BLaER1 (cell line): ENCODE data around the gene SMYD3.
"Not testable (repeated sequence)": the region's sequence is repeated elsewhere in the genome, so short reads cannot be mapped to it uniquely, and the experiment has no call there.

Experiments used
- H3K27ac ChIP-seq: shearing (Covaris generic); formaldehyde crosslinking; 2 replicates; pipeline ENCODE4 v1.8.1; 2022
- H3K27me3 ChIP-seq: shearing (Covaris generic); formaldehyde crosslinking; 2 replicates; pipeline ENCODE4 v1.8.1; 2022
- H3K36me3 ChIP-seq: shearing (Covaris generic); formaldehyde crosslinking; 2 replicates; pipeline ENCODE4 v1.8.1; 2022
- H3K4me1 ChIP-seq: shearing (Covaris generic); formaldehyde crosslinking; 2 replicates; pipeline ENCODE4 v1.8.1; 2022
- H3K4me2 ChIP-seq: shearing (Covaris generic); formaldehyde crosslinking; 2 replicates; pipeline ENCODE4 v1.8.1; 2022
- H3K4me3 ChIP-seq: shearing (Covaris generic); formaldehyde crosslinking; 2 replicates; pipeline ENCODE4 v1.8.1; 2022
- H3K9ac ChIP-seq: shearing (Covaris generic); formaldehyde crosslinking; 2 replicates; pipeline ENCODE4 v1.8.1; 2022
- H3K9me3 ChIP-seq: shearing (Covaris generic); formaldehyde crosslinking; 2 replicates; pipeline ENCODE4 v1.8.1; 2022
- H4K20me1 ChIP-seq: shearing (Covaris generic); formaldehyde crosslinking; 2 replicates; pipeline ENCODE4 v1.8.1; 2022
- Cebpa-rat ChIP-seq: shearing (Covaris generic); IDR thresholded peaks from 2 replicates; pipeline ENCODE4 v1.8.1; 2022

SMYD3 gene

DNA sequence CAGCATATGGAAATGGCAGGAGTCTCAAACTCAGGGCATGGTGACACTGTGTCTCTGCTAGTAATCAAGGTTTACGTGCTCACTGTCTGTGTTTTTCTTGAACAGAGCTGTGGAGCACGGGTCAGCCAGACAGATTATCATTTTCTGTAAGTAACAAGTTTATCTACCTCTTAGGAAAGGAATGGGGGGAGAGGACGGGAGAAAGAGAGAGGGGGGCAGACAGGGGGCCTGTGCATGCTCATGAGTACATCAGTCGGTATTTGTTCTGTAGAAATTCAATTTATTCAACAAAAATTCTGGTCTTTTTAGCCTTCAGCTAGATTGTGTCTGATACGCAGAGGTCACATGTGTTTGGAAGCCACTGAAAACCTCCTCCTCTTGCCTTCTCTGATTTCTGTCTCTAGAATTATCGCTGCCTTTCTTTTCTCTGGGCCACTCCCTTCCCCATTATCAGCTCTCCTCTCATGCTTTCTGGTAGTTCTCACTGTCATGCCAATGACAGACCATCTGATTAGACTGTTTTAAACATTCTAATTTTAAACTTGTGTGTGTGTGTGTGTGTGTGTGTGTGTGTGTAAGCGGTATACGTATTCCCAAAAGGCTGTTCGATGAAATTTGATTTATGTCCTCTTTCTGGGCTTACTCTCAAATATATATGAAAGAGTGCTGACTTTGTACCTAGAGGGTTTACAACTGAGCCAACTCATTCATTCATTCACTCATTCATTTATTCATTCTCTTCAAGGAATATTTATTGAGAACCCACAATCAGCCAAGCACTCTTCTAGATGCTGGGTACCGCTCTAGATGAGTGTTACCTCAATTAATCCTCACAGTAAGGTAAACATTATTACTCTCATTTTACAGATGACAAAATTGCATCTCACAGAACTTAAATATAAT lies 715.4 kb downstream of the SMYD3 start:
- no peak overlapping the region for H3K4me3 ChIP-seq
- no peak overlapping the region for H3K4me2 ChIP-seq
- H3K27me3 ChIP-seq, result no peaks in the 10 kb centered on the region
- no peaks in the 10 kb centered on the region for H3K4me1 ChIP-seq
- TF ChIP-seq Cebpa-rat, result no peak
- H3K9ac ChIP-seq, result no peak overlapping the region
- no peak overlapping the region for H3K27ac ChIP-seq
- H4K20me1 ChIP-seq, result no peaks in the 10 kb centered on the region
- no peaks in the 10 kb centered on the region for H3K9me3 ChIP-seq
- no peaks in the 10 kb centered on the region for H3K36me3 ChIP-seq

DNA sequence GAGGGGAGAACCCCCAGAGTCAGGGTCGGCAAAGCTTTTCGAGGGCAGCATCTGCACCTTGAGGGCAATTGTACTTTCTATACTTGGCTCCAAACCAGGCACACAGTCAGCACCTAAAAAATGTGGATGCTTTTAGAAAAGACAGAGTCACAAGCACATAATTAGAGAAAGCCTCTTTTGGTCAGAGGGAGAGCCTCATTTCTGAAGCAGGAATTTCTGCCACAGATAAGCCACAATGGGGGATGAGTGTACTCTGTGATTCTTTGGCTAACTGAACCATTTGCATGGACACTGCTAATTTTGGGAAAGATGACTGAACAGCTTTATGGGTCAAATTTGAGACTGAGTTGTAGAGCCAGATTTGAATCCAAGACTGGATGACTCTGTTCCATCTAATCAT lies 716.6 kb downstream of the SMYD3 start:
- no peaks in the 10 kb centered on the region for H3K9me3 ChIP-seq
- no peaks in the 10 kb centered on the region for H4K20me1 ChIP-seq
- no peak overlapping the region for H3K9ac ChIP-seq
- no peaks in the 10 kb centered on the region for H3K27me3 ChIP-seq
- no peak overlapping the region for H3K27ac ChIP-seq
- H3K4me1 ChIP-seq, result no peaks in the 10 kb centered on the region
- H3K4me3 ChIP-seq, result no peak overlapping the region
- TF ChIP-seq Cebpa-rat, result no peak
- no peak overlapping the region for H3K4me2 ChIP-seq
- H3K36me3 ChIP-seq, result no peaks in the 10 kb centered on the region

DNA sequence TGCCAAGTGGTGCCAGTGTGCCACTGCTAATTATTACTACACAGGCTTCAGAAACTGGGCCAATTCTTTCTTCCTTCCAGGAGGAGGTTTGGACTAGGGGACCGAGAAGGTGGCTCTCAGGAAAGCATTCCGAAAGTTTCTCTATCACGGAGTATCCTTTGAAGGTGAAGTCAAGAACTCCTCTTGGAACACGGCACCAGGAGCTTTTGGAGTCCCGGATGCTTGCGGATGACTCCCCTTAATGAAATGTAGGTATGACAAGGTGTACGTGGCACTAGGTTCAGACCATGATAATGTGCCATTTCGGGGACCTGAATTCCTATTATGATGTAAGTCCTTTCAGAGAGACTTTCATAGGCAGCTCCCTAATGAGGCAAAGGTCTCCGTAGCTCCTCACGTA lies 718.2 kb downstream of the SMYD3 start:
- Histone ChIP-seq H3K9ac (no peak overlapping the region), H3K4me3 (no peak overlapping the region), H4K20me1 (no peaks in the 10 kb centered on the region), H3K4me2 (no peak overlapping the region), H3K27ac (no peak overlapping the region), H3K4me1 (no peaks in the 10 kb centered on the region), H3K36me3 (no peaks in the 10 kb centered on the region), H3K9me3 (no peaks in the 10 kb centered on the region), H3K27me3 (no peaks in the 10 kb centered on the region)
- no peak for TF ChIP-seq Cebpa-rat

DNA sequence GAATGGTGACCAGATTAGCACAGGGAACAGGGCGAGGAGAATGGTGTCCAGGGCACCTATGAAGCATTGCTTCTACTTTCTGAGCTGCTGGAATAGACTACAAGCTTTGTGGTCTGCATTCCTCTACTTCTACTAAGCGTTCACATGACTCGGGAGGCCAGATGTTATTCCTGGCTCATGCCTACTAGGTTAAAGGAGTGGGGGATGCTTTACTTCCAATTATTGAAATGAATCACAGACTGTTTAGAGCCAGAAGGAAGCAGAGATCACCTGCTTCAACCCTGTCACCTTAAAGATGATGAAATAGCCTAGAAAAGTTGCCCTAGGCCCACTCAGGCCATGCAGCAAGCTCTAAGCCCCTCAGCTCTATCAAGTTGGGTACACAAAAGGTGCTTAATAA lies 718.8 kb downstream of the SMYD3 start:
- H3K4me3 ChIP-seq, result no peak overlapping the region
- no peaks in the 10 kb centered on the region for H3K9me3 ChIP-seq
- no peak overlapping the region for H3K27ac ChIP-seq
- H3K4me2 ChIP-seq, result no peak overlapping the region
- no peaks in the 10 kb centered on the region for H3K4me1 ChIP-seq
- no peak for TF ChIP-seq Cebpa-rat
- H3K36me3 ChIP-seq, result no peaks in the 10 kb centered on the region
- H4K20me1 ChIP-seq, result no peaks in the 10 kb centered on the region
- H3K27me3 ChIP-seq, result no peaks in the 10 kb centered on the region
- H3K9ac ChIP-seq, result no peak overlapping the region

DNA sequence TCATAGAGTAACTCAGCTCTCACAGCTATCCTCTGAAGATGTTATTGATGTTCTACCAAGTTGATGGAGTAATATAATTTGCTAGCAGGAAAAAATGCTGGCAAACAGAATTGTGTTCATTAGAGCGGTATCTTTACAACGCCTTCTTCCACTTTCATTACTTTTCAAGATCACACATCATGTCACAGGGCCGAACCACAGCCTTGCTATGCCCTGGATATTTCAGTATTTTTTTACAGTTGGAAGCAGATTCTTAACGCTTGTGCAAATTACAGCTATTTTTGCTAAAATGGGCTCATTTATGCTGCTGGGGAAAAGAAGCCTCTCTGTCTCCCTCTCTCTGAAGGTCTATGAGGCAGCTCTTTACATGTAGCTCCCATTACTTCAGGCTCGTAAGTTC lies 720.1 kb downstream of the SMYD3 start:
- Histone ChIP-seq H3K9ac (no peak overlapping the region), H3K4me1 (no peaks in the 10 kb centered on the region), H3K27me3 (no peaks in the 10 kb centered on the region), H3K4me3 (no peak overlapping the region), H3K27ac (no peak overlapping the region), H4K20me1 (no peaks in the 10 kb centered on the region), H3K4me2 (no peak overlapping the region), H3K36me3 (no peaks in the 10 kb centered on the region), H3K9me3 (no peaks in the 10 kb centered on the region)
- TF ChIP-seq Cebpa-rat, result no peak

DNA sequence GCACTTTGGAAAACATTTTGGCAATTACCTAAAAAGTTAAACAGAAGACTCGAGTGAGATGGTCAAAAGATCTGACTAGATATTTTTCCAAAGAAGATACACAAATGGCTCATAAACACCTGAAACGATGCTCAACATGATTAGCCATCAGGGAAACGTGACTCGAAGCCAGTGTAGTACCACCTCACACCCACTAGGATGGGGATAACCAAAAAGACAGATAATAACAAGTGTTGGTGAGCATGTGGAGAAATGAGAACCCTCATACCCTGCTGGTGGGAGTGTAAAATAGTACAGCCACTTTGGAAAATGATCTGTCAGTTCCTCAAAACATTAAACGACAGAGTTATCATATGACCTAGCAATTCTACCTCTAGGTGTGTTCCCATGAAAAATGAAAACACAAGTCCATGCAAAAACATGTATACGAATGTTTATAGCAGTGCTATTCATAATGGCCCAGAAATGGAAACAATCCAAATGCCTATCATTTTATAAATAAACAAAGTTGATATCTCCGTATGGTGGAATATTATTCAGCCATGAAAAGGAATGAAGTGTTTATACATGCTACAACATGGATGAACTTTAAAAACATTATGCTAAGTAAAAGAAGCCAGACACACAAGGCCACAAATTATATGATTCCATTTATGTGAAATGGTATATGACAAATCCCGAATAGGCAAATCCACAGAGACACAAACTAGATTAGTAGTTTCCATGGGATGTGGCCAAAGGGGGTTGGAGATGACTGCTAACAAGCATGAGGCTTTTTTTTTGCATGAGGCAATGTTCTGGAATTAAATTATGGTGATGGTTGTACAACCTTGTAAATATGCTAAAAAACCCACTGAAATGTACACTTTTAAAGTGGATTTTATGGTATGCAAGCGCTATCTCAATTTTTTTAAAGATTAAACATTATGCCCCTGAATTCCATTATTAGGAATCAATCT lies 727.0 kb downstream of the SMYD3 start:
- no peak for TF ChIP-seq Cebpa-rat
- 0 out of 2 replicates have a peak, but pooled peaks cover 3% of the 10 kb centered on the region for H3K9me3 ChIP-seq
- no peak overlapping the region for H3K4me3 ChIP-seq
- no peaks in the 10 kb centered on the region for H3K4me1 ChIP-seq
- H3K27ac ChIP-seq, result no peak overlapping the region
- no peaks in the 10 kb centered on the region for H4K20me1 ChIP-seq
- H3K36me3 ChIP-seq, result no peaks in the 10 kb centered on the region
- H3K9ac ChIP-seq, result no peak overlapping the region
- no peaks in the 10 kb centered on the region for H3K27me3 ChIP-seq
- H3K4me2 ChIP-seq, result no peak overlapping the region

DNA sequence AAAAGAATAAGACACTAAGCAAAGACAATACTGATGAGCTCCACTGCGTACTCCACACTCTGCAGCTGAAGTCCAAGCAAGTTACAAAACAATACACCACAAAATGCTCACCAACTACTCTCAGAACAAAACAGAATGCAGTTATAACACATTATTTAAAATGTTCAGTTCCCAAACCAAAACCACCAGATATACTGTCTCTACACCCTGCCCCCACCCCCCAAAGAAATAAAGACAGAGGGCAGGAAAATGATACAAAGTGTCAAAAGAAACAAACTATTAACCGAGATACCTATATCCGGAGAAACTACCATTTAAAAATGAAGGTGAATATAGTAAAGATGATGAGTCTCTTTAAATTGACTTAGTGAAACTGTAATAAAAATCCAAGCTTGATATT lies 729.3 kb downstream of the SMYD3 start:
- Histone ChIP-seq H3K4me1 (no peaks in the 10 kb centered on the region), H3K36me3 (no peaks in the 10 kb centered on the region), H3K4me3 (no peak overlapping the region), H3K9ac (no peak overlapping the region), H4K20me1 (no peaks in the 10 kb centered on the region), H3K27me3 (no peaks in the 10 kb centered on the region), H3K27ac (no peak overlapping the region), H3K9me3 (0 out of 2 replicates have a peak, but pooled peaks cover 3% of the 10 kb centered on the region), H3K4me2 (no peak overlapping the region)
- TF ChIP-seq Cebpa-rat, result no peak

DNA sequence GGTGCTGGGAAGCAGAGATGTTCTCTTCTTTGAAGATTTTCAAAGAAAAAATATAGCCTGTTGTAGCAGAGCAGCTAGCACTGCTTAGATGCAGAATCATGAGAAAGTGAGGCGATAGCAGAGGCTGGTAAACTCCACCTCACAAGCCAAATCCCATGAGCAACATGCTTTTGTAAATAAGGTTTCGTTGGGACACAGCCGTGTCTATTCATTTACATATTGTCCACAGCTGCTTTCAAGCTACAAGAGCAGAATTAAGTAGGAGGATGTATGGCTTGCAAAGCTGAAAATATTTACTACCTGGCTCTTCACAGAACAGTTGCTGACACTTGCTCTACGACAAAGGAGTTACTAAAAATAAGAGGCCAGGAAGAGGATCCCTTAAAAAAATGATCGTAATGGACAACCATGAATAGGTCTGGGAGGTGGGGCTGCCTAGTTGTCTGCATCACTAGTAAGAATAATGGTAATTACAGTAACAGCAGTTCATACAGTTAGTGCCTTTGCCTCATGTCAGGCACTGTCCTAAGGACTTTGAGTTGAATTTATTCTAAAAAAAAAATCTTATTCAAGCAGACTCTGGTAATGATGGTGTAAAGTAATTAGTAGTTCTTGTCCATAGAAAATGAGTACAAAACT lies 730.3 kb downstream of the SMYD3 start:
- Histone ChIP-seq H3K4me3 (no peak overlapping the region), H3K4me2 (no peak overlapping the region), H3K9ac (no peak overlapping the region)

DNA sequence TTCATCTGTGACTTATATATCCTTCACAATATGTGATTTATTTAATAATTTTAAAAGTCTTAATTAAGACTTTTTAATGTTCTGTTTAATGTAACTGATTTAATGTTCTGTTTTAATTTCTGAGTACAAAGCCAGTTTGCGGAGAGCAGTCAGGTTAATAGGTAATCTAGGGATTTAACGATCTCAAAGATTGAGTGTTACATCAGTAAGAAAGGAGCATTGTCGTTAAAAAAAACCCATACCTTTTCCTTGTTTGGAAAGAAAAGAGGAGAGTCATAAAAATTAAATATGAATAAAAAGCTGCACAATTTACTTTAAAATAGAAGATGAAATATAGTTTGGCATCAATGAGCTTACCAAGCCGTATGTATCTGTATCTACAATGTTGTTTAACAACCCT lies 730.9 kb downstream of the SMYD3 start:
- Histone ChIP-seq H3K27me3 (no peaks in the 10 kb centered on the region), H3K9ac (no peak overlapping the region), H3K36me3 (no peaks in the 10 kb centered on the region), H3K27ac (no peak overlapping the region), H3K9me3 (0 out of 2 replicates have a peak, but pooled peaks cover 3% of the 10 kb centered on the region), H4K20me1 (no peaks in the 10 kb centered on the region), H3K4me2 (no peak overlapping the region), H3K4me3 (no peak overlapping the region), H3K4me1 (no peaks in the 10 kb centered on the region)
- no peak for TF ChIP-seq Cebpa-rat

More for the DNA sequence above, 730.3 kb downstream of the SMYD3 start:
- Histone ChIP-seq H3K27ac (no peak overlapping the region), H4K20me1 (no peaks in the 10 kb centered on the region), H3K4me1 (no peaks in the 10 kb centered on the region), H3K36me3 (no peaks in the 10 kb centered on the region), H3K9me3 (0 out of 2 replicates have a peak, but pooled peaks cover 3% of the 10 kb centered on the region), H3K27me3 (no peaks in the 10 kb centered on the region)
- TF ChIP-seq Cebpa-rat, result no peak

DNA sequence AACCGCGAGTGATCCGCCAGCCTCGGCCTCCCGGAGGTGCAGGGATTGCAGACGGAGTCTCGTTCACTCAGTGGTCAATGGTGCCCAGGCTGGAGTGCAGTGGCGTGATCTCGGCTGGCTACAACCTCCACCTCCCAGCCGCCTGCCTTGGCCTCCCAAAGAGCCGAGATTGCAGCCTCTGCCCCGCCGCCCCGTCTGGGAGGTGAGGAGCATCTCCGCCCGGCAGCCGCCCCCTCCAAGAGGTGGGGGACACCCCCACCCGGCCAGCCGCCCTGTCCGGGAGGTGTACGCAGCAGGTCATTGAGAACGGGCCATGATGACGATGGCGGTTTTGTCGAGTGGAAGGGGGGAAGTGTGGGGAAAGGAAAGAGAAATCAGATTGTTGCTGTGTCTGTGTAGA lies 732.1 kb downstream of the SMYD3 start:
- H3K4me1 ChIP-seq, H3K36me3 ChIP-seq, H3K27me3 ChIP-seq, H3K4me2 ChIP-seq, H3K4me3 ChIP-seq, H4K20me1 ChIP-seq, H3K9me3 ChIP-seq, H3K27ac ChIP-seq, H3K9ac ChIP-seq: not testable (repeated sequence)
